DND-41 (cell line): ENCODE results near the gene NDUFA7.

ENCODE experiments used
- ATAC-seq: fragments of 200-7000 bp; cut with Tn5 transposase; 3 replicates; pipeline ENCODE4 v1.9.1; 2021; ENCODE audit warnings: low read depth; ENCODE audit not compliant: insufficient read depth
- DNase-seq: peaks from one replicate; pipeline ENCODE4 v3.0.0-alpha.2; 2020
- H2AFZ ChIP-seq: 2 replicates; pipeline ENCODE4 v1.6.0; 2012; ENCODE audit warnings: low read depth, low read length
- H3K27ac ChIP-seq: 2 replicates; pipeline ENCODE4 v1.5.1; 2012; ENCODE audit warnings: low read length, inconsistent platforms
- H3K27me3 ChIP-seq: fragments of 200-600 bp; sonication (generic); 2 replicates; pipeline ENCODE4 v1.6.0; 2012; ENCODE audit warnings: low read length, mild to moderate bottlenecking, inconsistent platforms; ENCODE audit not compliant: insufficient read depth, poor library complexity
- H3K36me3 ChIP-seq: 2 replicates; pipeline ENCODE4 v1.5.1; 2012; ENCODE audit warnings: low read length, inconsistent platforms; ENCODE audit not compliant: insufficient read depth
- H3K4me1 ChIP-seq: 2 replicates; pipeline ENCODE4 v1.5.1; 2012; ENCODE audit warnings: mild to moderate bottlenecking, low read length; ENCODE audit not compliant: insufficient read depth
- H3K4me2 ChIP-seq: 2 replicates; pipeline ENCODE4 v1.6.0; 2012; ENCODE audit warnings: mild to moderate bottlenecking, moderate library complexity, low read length, inconsistent platforms; ENCODE audit not compliant: insufficient read depth
- H3K4me3 ChIP-seq, 2 experiments: fragments of 200-600 bp in 1 of 2; shearing (Covaris generic) in 1 of 2; 2 replicates each; pipeline ENCODE4 v1.5.1; 2012 to 2016; ENCODE audit warnings: inconsistent platforms in 2 of 2, low read length in 2 of 2, mild to moderate bottlenecking in 2 of 2, low read depth in 1 of 2, moderate library complexity in 1 of 2
- H3K79me2 ChIP-seq: 2 replicates; pipeline ENCODE4 v1.6.0; 2012; ENCODE audit warnings: low read length, inconsistent platforms; ENCODE audit not compliant: insufficient read depth
- H3K9ac ChIP-seq: 2 replicates; pipeline ENCODE4 v1.6.0; 2012; ENCODE audit warnings: low read depth, mild to moderate bottlenecking, inconsistent platforms, low read length, moderate library complexity
- H3K9me3 ChIP-seq: 2 replicates; pipeline ENCODE4 v1.5.1; 2012; ENCODE audit warnings: low read length, moderate library complexity, mild to moderate bottlenecking, inconsistent platforms; ENCODE audit not compliant: insufficient read depth, severe bottlenecking
- H4K20me1 ChIP-seq: 2 replicates; pipeline ENCODE4 v1.6.0; 2012; ENCODE audit warnings: low read length; ENCODE audit not compliant: insufficient read depth
- CTCF ChIP-seq: IDR thresholded peaks from 2 replicates; pipeline ENCODE4 v1.5.1; 2012; ENCODE audit warnings: borderline replicate concordance, low read length, moderate library complexity, mild to moderate bottlenecking; ENCODE audit not compliant: poor library complexity, severe bottlenecking; ENCODE audit errors: extremely low read depth
- EZH2 ChIP-seq: IDR thresholded peaks from 3 replicates; pipeline ENCODE4 v1.6.1; 2012; ENCODE audit warnings: borderline replicate concordance, low read depth, mild to moderate bottlenecking, moderate library complexity, low read length, inconsistent platforms; ENCODE audit not compliant: severe bottlenecking

NDUFA7 gene

GRCh38 chr19:8340341-8341096 lies 19.3 kb upstream of the NDUFA7 start:
- TF ChIP-seq EZH2 (no peak), CTCF (no peak)
- no peaks in the 10 kb centered on the region for H3K79me2 ChIP-seq
- H3K4me3 ChIP-seq = no peak overlapping the region
- no peaks in the 10 kb centered on the region for H4K20me1 ChIP-seq
- ATAC-seq = no peak
- no peaks in the 10 kb centered on the region for H3K27me3 ChIP-seq
- H3K4me2 ChIP-seq = no peak overlapping the region
- H3K36me3 ChIP-seq = no peaks in the 10 kb centered on the region
- H3K9ac ChIP-seq = no peak overlapping the region
- H3K27ac ChIP-seq = no peak overlapping the region
- H2AFZ ChIP-seq = no peak overlapping the region
- H3K9me3 ChIP-seq = no peaks in the 10 kb centered on the region
- no peak for DNase-seq
- H3K4me1 ChIP-seq = no peaks in the 10 kb centered on the region

GRCh38 chr19:8338835-8339234 lies 17.7 kb upstream of the NDUFA7 start:
- TF ChIP-seq CTCF = no peak
- no peak for TF ChIP-seq EZH2
- H2AFZ ChIP-seq = no peak overlapping the region
- no peak for ATAC-seq
- DNase-seq = no peak
- H3K27me3 ChIP-seq = no peaks in the 10 kb centered on the region
- H3K4me3 ChIP-seq = no peak overlapping the region
- no peaks in the 10 kb centered on the region for H3K4me1 ChIP-seq
- no peaks in the 10 kb centered on the region for H3K9me3 ChIP-seq
- no peak overlapping the region for H3K4me2 ChIP-seq
- H3K27ac ChIP-seq = no peak overlapping the region
- no peaks in the 10 kb centered on the region for H4K20me1 ChIP-seq
- no peaks in the 10 kb centered on the region for H3K79me2 ChIP-seq
- H3K9ac ChIP-seq = no peak overlapping the region
- H3K36me3 ChIP-seq = no peaks in the 10 kb centered on the region

GRCh38 chr19:8337728-8338127 lies 16.6 kb upstream of the NDUFA7 start:
- DNase-seq = no peak
- ATAC-seq = no peak
- TF ChIP-seq EZH2 = no peak
- Histone ChIP-seq H3K27me3 (no peaks in the 10 kb centered on the region), H3K9ac (no peak overlapping the region), H2AFZ (no peak overlapping the region), H3K36me3 (no peaks in the 10 kb centered on the region), H3K4me3 (no peak overlapping the region), H3K4me1 (no peaks in the 10 kb centered on the region), H3K27ac (no peak overlapping the region), H3K4me2 (no peak overlapping the region), H3K9me3 (no peaks in the 10 kb centered on the region), H4K20me1 (no peaks in the 10 kb centered on the region), H3K79me2 (no peaks in the 10 kb centered on the region)

- DNase-seq (no peak), ATAC-seq (no peak)
- Histone ChIP-seq H3K4me2 (no peak overlapping the region), H3K4me1 (no peaks in the 10 kb centered on the region), H4K20me1 (no peaks in the 10 kb centered on the region), H3K27ac (no peak overlapping the region), H3K4me3 (no peak overlapping the region), H3K27me3 (no peaks in the 10 kb centered on the region), H3K36me3 (no peaks in the 10 kb centered on the region), H2AFZ (no peak overlapping the region), H3K9me3 (no peaks in the 10 kb centered on the region), H3K79me2 (no peaks in the 10 kb centered on the region), H3K9ac (no peak overlapping the region)
- TF ChIP-seq EZH2 = no peak
- TF ChIP-seq CTCF = no peak
These were observed 15.5 kb upstream of the NDUFA7 start for GRCh38 chr19:8336660-8337059.
